GM21737 (cell line): Measurements from ENCODE around the gene SMAGP.
A peak's percentile ranks its signal among the peaks of the same experiment; 100 is the strongest.
"Not testable (repeated sequence)": the region's sequence is repeated elsewhere in the genome, so short reads cannot be mapped to it uniquely, and the experiment has no call there.

ENCODE experiments used
- ATAC-seq: cut with Tn5 transposase; IDR thresholded peaks from one replicate; pipeline ENCODE4 v1.9.1; 2021; ENCODE audit warnings: mild to moderate bottlenecking, moderate library complexity; ENCODE audit not compliant: unreplicated experiment

The SMAGP gene

GRCh38 chr12:51227112-51227511, 43.1 kb downstream of the SMAGP start:
- ATAC-seq: not testable (repeated sequence)

- no peak for ATAC-seq
These were observed 44.4 kb downstream of the SMAGP start for GRCh38 chr12:51225771-51226170.

- ATAC-seq: no peak
These were observed 45.0 kb downstream of the SMAGP start for GRCh38 chr12:51225234-51225633.

- no peak for ATAC-seq
These were observed 45.6 kb downstream of the SMAGP start for GRCh38 chr12:51224625-51225024.

- ATAC-seq: no peak
These were observed 47.8 kb downstream of the SMAGP start for GRCh38 chr12:51222461-51222860.

- not testable (repeated sequence) for ATAC-seq
These were observed 50.4 kb downstream of the SMAGP start for GRCh38 chr12:51219857-51220256.

GRCh38 chr12:51219322-51219721, 50.9 kb downstream of the SMAGP start:
- ATAC-seq: no peak

GRCh38 chr12:51218607-51219161, 51.5 kb downstream of the SMAGP start:
- no peak for ATAC-seq

GRCh38 chr12:51217968-51218606, 52.1 kb downstream of the SMAGP start, which contains the start of gene POU6F1:
Gene POU6F1, minus strand, starts transcription at chr12:51218062. Its CDS starts 11,226 bp downstream, at chr12:51206836.
- ATAC-seq: peak; percentile 62

GRCh38 chr12:51217133-51217967, 52.9 kb downstream of the SMAGP start:
- ATAC-seq: peak; percentile 20

- ATAC-seq: no peak
These were observed 53.6 kb downstream of the SMAGP start for GRCh38 chr12:51216642-51217041.

GRCh38 chr12:51214895-51215294, 55.3 kb downstream of the SMAGP start:
- ATAC-seq: no peak

GRCh38 chr12:51210690-51211395, 59.4 kb downstream of the SMAGP start:
- no peak for ATAC-seq

GRCh38 chr12:51209259-51209658, 61.0 kb downstream of the SMAGP start:
- no peak for ATAC-seq

- ATAC-seq: no peak
These were observed 62.1 kb downstream of the SMAGP start for GRCh38 chr12:51208016-51208660.

GRCh38 chr12:51205350-51205749, 64.9 kb downstream of the SMAGP start:
- ATAC-seq: no peak

- no peak for ATAC-seq
These were observed 67.5 kb downstream of the SMAGP start for GRCh38 chr12:51202718-51203117.

GRCh38 chr12:51200806-51201205, 69.4 kb downstream of the SMAGP start:
- ATAC-seq: no peak

- no peak for ATAC-seq
These were observed 70.1 kb downstream of the SMAGP start for GRCh38 chr12:51200156-51200555.

- no peak for ATAC-seq
These were observed 70.8 kb downstream of the SMAGP start for GRCh38 chr12:51199366-51199945.
